PC-3 (cell line): ENCODE data around the gene MTCL3.

Source experiments
- ATAC-seq: fragments of 200-7000 bp; cut with Tn5 transposase; 2 replicates; pipeline ENCODE4 v1.9.1; 2020; ENCODE audit warnings: mild to moderate bottlenecking, moderate library complexity
- BruUV-seq: library from RNA; stranded (reverse); fragments of 400-500 nt; replicated peaks from 2 replicates; lab custom pipeline; 2021; lab: Mats Ljungman, UMichigan
- CTCF ChIA-PET: fragments of 300-600 bp; sonication (Branson Sonifier 250); formaldehyde crosslinking; loops from one replicate; lab custom pipeline; 2022; ENCODE audit warnings: antibody characterized with exemption; lab: Charles Lee
- POLR2A ChIA-PET: fragments of 300-600 bp; sonication (Branson Sonifier 250); formaldehyde crosslinking; loops from one replicate; lab custom pipeline; 2022; ENCODE audit warnings: antibody characterized with exemption; ENCODE audit not compliant: unreplicated experiment; lab: Charles Lee
- DNase-seq: peaks from one replicate; pipeline ENCODE4 v3.0.0-alpha.2; 2015
- H2AFZ ChIP-seq: fragments of 300-600 bp; sonication (generic); 2 replicates; pipeline ENCODE4 v1.6.0; 2016; ENCODE audit warnings: antibody characterized with exemption, low read length
- H3F3A ChIP-seq: fragments of 300-600 bp; sonication (generic); one replicate; pipeline ENCODE4 v1.6.0; 2017; ENCODE audit warnings: antibody characterized with exemption, low read length, control low read depth, mild to moderate bottlenecking; ENCODE audit not compliant: unreplicated experiment
- H3K27ac ChIP-seq: fragments of 300-600 bp; sonication (generic); 2 replicates; pipeline ENCODE4 v1.5.1; 2016; ENCODE audit warnings: mild to moderate bottlenecking, low read length
- H3K27me3 ChIP-seq: fragments of 300-600 bp; sonication (generic); 2 replicates; pipeline ENCODE4 v1.6.1; 2016; ENCODE audit warnings: low read length, mixed read lengths
- H3K36me3 ChIP-seq: fragments of 300-600 bp; sonication (generic); 2 replicates; pipeline ENCODE4 v1.6.1; 2016; ENCODE audit warnings: low read depth, mixed run types, low read length, mixed read lengths
- H3K4me1 ChIP-seq: fragments of 300-600 bp; sonication (generic); 2 replicates; pipeline ENCODE4 v1.5.1; 2016; ENCODE audit warnings: low read length; ENCODE audit not compliant: insufficient read depth
- H3K4me2 ChIP-seq: fragments of 300-600 bp; sonication (generic); 2 replicates; pipeline ENCODE4 v1.6.0; 2016; ENCODE audit warnings: low read length
- H3K4me3 ChIP-seq: fragments of 300-600 bp; sonication (generic); 2 replicates; pipeline ENCODE4 v1.5.1; 2016; ENCODE audit warnings: mild to moderate bottlenecking, low read length, mixed read lengths
- H3K79me2 ChIP-seq: fragments of 300-600 bp; sonication (generic); 2 replicates; pipeline ENCODE4 v1.6.1; 2017; ENCODE audit warnings: low read length, mixed read lengths
- H3K9ac ChIP-seq: fragments of 300-600 bp; sonication (generic); 2 replicates; pipeline ENCODE4 v1.6.0; 2016; ENCODE audit warnings: mild to moderate bottlenecking, low read length
- H3K9me2 ChIP-seq: fragments of 300-600 bp; sonication (generic); replicated peaks from 2 replicates; pipeline ENCODE4 v1.6.1; 2016; ENCODE audit warnings: mixed run types, low read length, mixed read lengths
- H3K9me3 ChIP-seq: fragments of 300-600 bp; sonication (generic); 2 replicates; pipeline ENCODE4 v1.6.1; 2016; ENCODE audit warnings: low read length, mixed read lengths
- H4K20me1 ChIP-seq: fragments of 300-600 bp; sonication (generic); 2 replicates; pipeline ENCODE4 v1.6.1; 2016; ENCODE audit warnings: low read length, mixed read lengths
- CTCF ChIP-seq: fragments of 300-600 bp; sonication (generic); conservative IDR thresholded peaks from 2 replicates; pipeline ENCODE4 v1.5.1; 2017; ENCODE audit warnings: antibody characterized with exemption, low read depth, mild to moderate bottlenecking, low read length
- EZH2 ChIP-seq: fragments of 300-600 bp; sonication (generic); IDR thresholded peaks from one replicate; pipeline ENCODE4 v1.6.1; 2017; ENCODE audit warnings: antibody characterized with exemption, mild to moderate bottlenecking, low read length; ENCODE audit not compliant: unreplicated experiment
- EZH2phosphoT487 ChIP-seq: fragments of 300-600 bp; sonication (generic); IDR thresholded peaks from 2 replicates; pipeline ENCODE4 v1.6.1; 2018; ENCODE audit warnings: mild to moderate bottlenecking, antibody characterized with exemption, low read length, borderline replicate concordance
- intact Hi-C: fragments of 100-400 bp; cut with micrococcal nuclease; formaldehyde crosslinking; loops from 2 replicates; pipeline ENCODE4 v1.9.0; 2023

The MTCL3 gene

DNA sequence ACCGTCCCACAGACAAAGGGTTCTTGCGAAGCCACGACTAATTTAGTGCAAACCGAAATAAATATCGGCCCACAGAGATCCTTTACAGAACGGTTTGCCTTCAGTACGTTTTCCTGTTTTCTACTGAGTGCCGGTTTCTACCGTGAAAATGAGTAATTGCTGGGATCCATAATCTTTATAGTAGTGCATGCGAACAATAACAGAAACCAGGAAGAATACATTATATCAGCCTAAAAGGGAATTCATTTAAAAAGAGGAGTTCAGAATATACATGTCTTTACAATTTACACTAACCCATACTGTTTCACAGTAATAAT is 292 bp upstream of the MTCL3 start:
- H3K4me2 ChIP-seq, result no peak overlapping the region
- H3K9me2 ChIP-seq, result no peaks in the 10 kb centered on the region
- BruUV-seq, result no TSS peak
- H3K27me3 ChIP-seq, result peaks cover 5% of the 10 kb centered on the region; the same call in 1 of the 2 replicates
- POLR2A ChIA-PET, result no interaction called here
- intact Hi-C loops, result loop anchor here (5.0 kb wide), 1 partner anchor 37 kb away; no protein-coding TSS in a partner anchor
- no peaks in the 10 kb centered on the region for H3K4me1 ChIP-seq
- no peak for ATAC-seq
- no peak for DNase-seq
- H3F3A ChIP-seq, result no peaks in the 10 kb centered on the region
- no peak for TF ChIP-seq CTCF
- TF ChIP-seq EZH2, result no peak
- no peak for TF ChIP-seq EZH2phosphoT487
- no peak overlapping the region for H3K27ac ChIP-seq
- no peak overlapping the region for H2AFZ ChIP-seq
- no peaks in the 10 kb centered on the region for H3K9me3 ChIP-seq
- peaks cover 2% of the 10 kb centered on the region; the same call in 1 of the 2 replicates for H3K36me3 ChIP-seq
- H3K79me2 ChIP-seq, result no peaks in the 10 kb centered on the region
- no peaks in the 10 kb centered on the region for H4K20me1 ChIP-seq
- H3K9ac ChIP-seq, result no peak overlapping the region
- CTCF ChIA-PET, result interaction anchor here (0.6 kb wide), 1 partner anchor 28 kb away, joined by 3 read pairs; no protein-coding TSS in a partner anchor
- H3K4me3 ChIP-seq, result no peak overlapping the region

DNA sequence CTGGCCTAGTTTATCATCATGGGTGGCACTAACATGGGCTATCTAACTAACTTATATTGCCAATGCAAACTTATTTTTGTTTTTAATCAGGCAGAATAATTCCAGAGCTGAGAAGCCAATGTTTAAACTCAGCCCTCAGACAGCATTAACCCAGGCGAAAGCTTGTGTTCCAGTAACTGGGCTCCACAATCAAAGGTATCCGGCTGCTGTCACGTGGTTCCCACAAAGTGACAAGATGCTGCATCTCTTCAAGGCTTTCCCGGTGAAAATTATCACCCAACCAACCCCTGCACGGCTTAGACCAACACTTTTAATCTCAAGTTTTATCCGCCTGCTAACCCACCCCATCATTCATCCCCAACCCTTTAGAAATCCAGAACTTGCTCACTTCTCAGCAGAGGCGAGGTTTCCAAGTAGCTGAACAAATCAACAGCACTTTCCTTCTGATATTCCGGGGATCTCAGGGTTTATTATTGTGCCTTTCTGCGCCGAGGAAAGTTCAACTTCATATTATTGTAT is 885 bp downstream of the MTCL3 start:
- H3F3A ChIP-seq, result no peaks in the 10 kb centered on the region
- no peak for ATAC-seq
- intact Hi-C loops, result loop anchor here (5.0 kb wide), 1 partner anchor 36 kb away; no protein-coding TSS in a partner anchor
- no peak overlapping the region for H3K27ac ChIP-seq
- no peak for DNase-seq
- peaks cover 5% of the 10 kb centered on the region; the same call in 1 of the 2 replicates for H3K27me3 ChIP-seq
- H3K9me3 ChIP-seq, result no peaks in the 10 kb centered on the region
- no peaks in the 10 kb centered on the region for H3K4me1 ChIP-seq
- no peaks in the 10 kb centered on the region for H4K20me1 ChIP-seq
- ChIA-PET CTCF (no interaction called here), POLR2A (no interaction called here)
- BruUV-seq, result no TSS peak
- H3K36me3 ChIP-seq, result peaks cover 2% of the 10 kb centered on the region; the same call in 1 of the 2 replicates
- no peak overlapping the region for H2AFZ ChIP-seq
- TF ChIP-seq EZH2phosphoT487 (no peak), CTCF (no peak), EZH2 (no peak)
- H3K79me2 ChIP-seq, result no peaks in the 10 kb centered on the region
- no peak overlapping the region for H3K4me3 ChIP-seq
- no peaks in the 10 kb centered on the region for H3K9me2 ChIP-seq
- H3K4me2 ChIP-seq, result no peak overlapping the region
- no peak overlapping the region for H3K9ac ChIP-seq

- POLR2A ChIA-PET, result no interaction called here
- Histone ChIP-seq H3K9me3 (no peaks in the 10 kb centered on the region), H3K79me2 (no peaks in the 10 kb centered on the region), H3K36me3 (peaks cover 2% of the 10 kb centered on the region; the same call in 1 of the 2 replicates), H3K9ac (no peak overlapping the region), H3K9me2 (no peaks in the 10 kb centered on the region), H2AFZ (no peak overlapping the region), H4K20me1 (no peaks in the 10 kb centered on the region), H3K27me3 (peaks cover 5% of the 10 kb centered on the region; the same call in 1 of the 2 replicates), H3F3A (no peaks in the 10 kb centered on the region), H3K4me1 (no peaks in the 10 kb centered on the region), H3K27ac (no peak overlapping the region), H3K4me3 (no peak overlapping the region), H3K4me2 (no peak overlapping the region)
- ATAC-seq, result no peak
- intact Hi-C loops, result loop anchor here (5.0 kb wide), 1 partner anchor 35 kb away; no protein-coding TSS in a partner anchor
- CTCF ChIA-PET, result no interaction called here
- TF ChIP-seq CTCF, result no peak
- no peak for TF ChIP-seq EZH2
- TF ChIP-seq EZH2phosphoT487, result no peak
- no peak for DNase-seq
- no TSS peak for BruUV-seq
These were observed 1.4 kb downstream of the MTCL3 start for GRCh38 chr6:127517693-127518092.
